HG02884 (cell line): ENCODE measurements around the gene CHST4.
A peak's percentile ranks its signal among the peaks of the same experiment; 100 is the strongest.
"Not testable (repeated sequence)": the region's sequence is repeated elsewhere in the genome, so short reads cannot be mapped to it uniquely, and the experiment has no call there.

Experiments
- ATAC-seq: cut with Tn5 transposase; IDR thresholded peaks from one replicate; pipeline ENCODE4 v1.9.1; 2021; ENCODE audit warnings: mild to moderate bottlenecking, moderate library complexity; ENCODE audit not compliant: unreplicated experiment

The CHST4 gene

DNA sequence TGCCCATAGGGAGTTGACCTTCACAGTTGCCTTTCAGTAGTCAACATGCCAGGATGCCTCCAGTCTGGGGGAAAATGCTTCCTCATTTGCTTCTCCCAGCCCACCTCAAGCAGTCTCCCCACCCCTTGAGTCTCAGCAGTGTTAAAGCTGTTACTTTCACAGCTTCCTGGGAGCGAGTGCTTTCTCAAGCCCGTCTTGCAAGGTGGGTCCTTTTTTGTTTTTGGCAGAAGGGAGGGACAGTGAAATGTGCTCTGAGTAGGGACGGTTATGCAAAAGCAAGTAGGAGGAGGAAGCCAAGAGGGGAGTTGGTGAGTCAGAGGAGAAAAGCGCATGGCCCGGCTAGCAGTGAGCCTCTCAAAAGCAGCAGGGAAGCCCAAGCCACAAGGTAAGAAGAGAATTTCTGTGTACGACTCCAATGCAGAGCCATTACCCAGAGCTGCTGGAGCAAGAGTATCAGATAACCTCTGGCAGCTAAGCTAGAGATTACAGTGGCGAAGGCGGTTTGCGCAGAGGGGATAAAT lies at the start of gene CHST4:
Gene CHST4, plus strand, starts transcription at position 316 of the 521 bp plus-strand sequence. CDS start 10,252 bp downstream, outside the sequence.
- ATAC-seq = no peak

DNA sequence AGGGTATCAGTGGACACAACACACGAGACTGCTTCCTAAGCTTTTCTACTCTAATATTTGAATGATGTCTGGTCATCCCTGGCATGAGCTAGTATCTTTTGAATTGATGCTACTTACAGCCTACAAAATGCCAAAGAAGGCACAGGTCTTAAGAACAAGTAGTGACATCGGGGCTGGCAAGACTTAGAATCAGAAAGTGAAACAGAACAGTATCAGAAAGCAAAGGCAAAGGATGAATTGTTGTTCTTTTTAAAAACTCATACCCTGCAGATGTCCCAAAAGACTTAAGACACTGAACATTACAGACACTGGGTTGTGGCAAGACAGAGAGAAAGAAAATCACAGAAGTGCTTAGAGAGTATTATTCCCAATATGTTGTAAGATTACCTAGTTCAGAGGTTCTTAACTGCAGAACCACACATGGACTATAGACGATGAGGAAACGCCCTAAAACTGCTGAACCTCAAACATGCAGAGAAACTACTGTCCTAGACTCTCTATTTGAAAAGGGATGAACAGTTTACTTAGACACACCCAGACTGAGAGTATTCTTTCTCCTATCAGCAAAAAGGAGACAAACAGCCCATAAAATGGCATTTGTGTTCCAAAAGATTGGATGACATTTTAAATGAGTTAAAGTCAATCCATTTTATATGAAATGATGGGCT lies 49.6 kb upstream of the CHST4 start:
- ATAC-seq = no peak

GRCh38 chr16:71479420-71479819 lies 46.8 kb upstream of the CHST4 start:
- ATAC-seq = no peak

GRCh38 chr16:71480956-71481355 lies 45.3 kb upstream of the CHST4 start:
- no peak for ATAC-seq

GRCh38 chr16:71482569-71482968 lies 43.7 kb upstream of the CHST4 start:
- no peak for ATAC-seq

DNA sequence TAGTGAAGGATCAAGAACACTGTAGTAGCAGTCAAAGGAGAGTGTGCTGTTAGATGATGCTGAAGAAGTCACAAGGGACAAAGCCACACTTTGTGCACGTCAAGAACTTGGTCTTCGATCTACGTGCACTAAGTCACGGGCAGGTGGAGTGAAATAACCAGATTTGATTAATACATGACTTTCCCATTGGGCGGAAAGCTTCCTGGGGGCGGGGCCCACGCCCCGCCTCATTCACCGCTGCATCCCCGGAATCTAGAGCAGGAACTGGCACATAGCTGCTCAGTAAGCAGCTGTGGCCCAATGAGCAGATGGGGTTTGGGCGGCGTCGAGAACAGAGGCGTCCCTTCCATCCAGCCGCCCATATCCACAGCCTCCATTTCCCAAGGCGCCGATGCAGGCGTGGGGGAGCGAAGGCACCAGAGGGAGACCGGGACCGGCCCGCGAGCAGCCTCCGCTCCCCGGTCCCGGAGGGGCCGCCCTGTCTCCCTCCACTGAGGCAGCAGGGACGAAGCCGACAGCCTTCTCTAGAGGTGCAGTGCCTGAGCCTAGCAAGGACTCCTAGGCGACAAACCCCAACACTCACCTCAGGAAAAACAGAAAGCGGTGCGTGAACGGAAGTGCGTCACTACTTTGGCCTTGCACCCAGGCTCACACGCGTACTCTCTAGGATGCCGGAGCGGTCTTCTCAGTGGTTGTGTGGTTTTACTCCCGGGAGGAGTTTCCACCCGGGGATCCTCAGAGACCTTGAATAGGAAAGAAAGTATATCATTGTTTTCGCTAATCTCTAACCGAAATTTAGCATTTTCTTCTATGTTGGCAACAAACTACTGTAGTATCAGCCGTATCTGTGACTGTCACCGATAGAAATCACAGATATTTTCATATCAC lies 42.0 kb upstream of the CHST4 start:
- ATAC-seq = peak; percentile 89

GRCh38 chr16:71489122-71489521 lies 37.1 kb upstream of the CHST4 start, which contains the start of gene ZNF19:
Gene ZNF19, minus strand, starts transcription at chr16:71489324. Its CDS starts 7,210 bp downstream, at chr16:71482114.
- no peak for ATAC-seq

- ATAC-seq = no peak
Observed at GRCh38 chr16:71490361-71490760, 35.9 kb upstream of the CHST4 start.

GRCh38 chr16:71491054-71491453 lies 35.2 kb upstream of the CHST4 start:
- no peak for ATAC-seq

GRCh38 chr16:71492786-71493185 lies 33.4 kb upstream of the CHST4 start:
- no peak for ATAC-seq

DNA sequence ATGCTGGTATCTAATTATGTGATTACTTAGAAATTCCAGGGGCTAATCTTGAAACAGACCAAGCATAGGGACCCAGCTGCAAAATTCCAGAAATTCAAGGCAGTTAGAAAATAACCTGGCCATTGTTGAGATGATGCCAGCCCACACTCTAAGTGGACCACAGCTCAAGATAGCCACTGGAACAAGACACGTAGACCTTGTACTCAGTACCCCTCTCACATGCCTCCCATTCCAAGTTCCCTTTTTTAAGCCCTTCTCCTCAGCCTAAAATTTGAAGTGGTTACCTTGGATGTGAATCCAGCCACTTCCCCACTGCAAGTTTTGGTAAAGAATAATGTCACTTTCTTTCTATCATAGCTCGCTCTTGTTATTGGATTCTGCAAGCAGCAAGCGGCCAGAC lies 33.0 kb upstream of the CHST4 start:
- no peak for ATAC-seq

DNA sequence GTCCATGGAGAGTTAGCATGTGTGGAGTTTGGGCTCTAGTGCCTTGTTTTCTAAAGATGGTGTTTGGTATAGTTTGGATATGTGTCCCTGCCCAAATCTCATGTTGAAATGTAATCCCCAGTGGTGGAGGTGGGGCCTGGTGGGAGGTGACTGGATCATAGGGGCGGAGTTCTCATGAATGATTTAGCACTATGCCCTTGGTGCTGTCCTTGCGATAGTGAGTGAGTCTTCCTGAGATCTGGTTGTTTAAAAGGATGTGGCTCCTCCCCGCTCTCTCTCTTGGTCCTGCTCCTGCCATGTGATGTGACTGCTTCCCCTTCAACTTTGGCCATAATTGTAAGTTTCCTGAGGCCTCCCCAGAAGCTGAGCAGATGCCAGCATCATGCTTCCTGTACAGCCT lies 28.2 kb upstream of the CHST4 start:
- no peak for ATAC-seq

DNA sequence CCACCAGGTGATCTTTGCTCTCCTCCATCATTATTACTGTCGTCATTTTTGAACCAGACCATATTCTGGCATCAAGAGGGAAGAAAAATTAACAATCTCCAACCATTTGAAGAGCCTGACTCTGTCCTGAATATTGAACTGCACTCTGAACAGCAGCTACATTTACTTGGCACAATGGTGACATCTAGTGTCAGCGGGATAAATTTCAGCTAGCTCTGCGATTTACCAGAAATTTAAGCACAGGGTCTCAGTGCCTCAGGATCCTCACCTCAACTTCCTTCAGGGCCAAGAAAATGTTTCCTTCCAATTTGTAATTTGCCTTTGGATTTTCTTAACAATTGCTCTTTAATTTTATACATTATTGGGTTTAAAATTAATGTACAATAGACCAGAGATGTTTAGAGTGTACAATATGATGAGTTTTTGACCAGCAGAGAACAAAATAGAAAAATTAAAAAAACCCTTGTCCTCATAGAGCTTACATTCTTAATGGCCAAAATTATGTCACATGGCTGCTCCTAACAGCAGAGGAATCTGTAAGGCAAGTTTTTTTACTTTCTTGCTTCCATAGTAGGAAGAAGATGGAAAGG lies 26.4 kb upstream of the CHST4 start:
- ATAC-seq = no peak

- ATAC-seq = no peak
Observed at GRCh38 chr16:71500964-71501363, 25.3 kb upstream of the CHST4 start.

- ATAC-seq = no peak
Observed at GRCh38 chr16:71501547-71501946, 24.7 kb upstream of the CHST4 start.

GRCh38 chr16:71504051-71504450 lies 22.2 kb upstream of the CHST4 start:
- not testable (repeated sequence) for ATAC-seq

GRCh38 chr16:71504901-71505300 lies 21.3 kb upstream of the CHST4 start:
- no peak for ATAC-seq

DNA sequence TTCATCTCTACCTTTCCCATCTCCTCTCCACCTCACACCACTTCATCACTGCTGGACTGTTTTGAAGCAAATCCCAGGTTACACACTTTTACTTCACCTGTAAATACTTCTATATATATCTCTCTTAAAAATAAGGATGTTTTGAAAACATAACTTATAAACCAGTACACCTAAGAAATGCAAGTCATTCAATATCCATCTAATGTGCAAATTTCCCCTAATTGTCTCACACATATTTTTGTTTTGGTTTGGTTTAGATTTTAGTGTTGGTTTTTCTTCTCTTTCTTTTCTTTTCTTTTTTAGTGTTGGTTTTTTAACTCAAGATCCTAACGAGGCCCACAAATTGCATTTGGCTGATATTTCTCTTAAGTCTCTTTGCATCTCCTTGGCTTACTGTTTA lies 19.2 kb upstream of the CHST4 start:
- ATAC-seq = no peak

DNA sequence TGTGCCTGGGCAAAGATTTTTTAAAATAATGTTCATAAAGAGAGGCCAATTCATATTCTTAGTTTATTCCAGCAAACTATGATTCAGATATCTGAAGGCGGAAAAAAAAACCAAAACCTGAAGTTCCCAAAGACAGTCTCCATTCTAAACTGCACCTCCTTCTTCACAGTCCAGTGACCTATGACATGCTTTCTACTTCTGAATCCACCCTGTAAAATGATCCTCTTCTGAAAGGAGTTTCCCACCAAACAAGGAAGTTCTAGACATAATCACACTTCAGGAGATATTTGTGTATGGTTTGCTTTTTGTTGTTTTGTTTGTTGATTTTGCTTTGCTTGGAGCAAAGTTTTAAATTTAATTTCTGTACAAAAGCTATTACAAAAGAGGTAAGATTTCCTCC lies 12.9 kb upstream of the CHST4 start:
- no peak for ATAC-seq

GRCh38 chr16:71514476-71514875 lies 11.8 kb upstream of the CHST4 start:
- ATAC-seq = no peak

DNA sequence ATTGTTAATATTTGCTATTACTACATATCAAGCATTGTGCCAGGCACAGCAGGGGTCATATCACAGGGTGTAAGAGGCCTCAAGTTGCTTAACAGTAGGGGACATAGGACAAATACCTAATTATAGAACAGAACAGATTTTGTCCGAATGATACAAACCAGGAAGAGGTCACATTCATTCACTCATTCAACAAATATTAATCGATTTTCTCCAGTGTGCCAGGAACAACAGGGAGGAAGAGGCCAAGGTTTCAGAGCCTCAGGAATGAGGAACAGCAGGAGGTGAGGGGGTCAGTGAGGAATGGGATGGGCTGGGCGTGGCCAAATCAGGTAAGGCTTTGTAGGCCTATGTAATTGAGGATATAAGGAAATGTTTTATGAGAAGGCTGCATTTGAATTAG lies 11.2 kb upstream of the CHST4 start:
- ATAC-seq = no peak

GRCh38 chr16:71520550-71520949 lies 5.7 kb upstream of the CHST4 start:
- ATAC-seq = no peak
